Duodenal mucosa (tissue), 2 donors: ENCODE data around the gene DHX9.

Experiments used
- H3K27ac ChIP-seq: one replicate; pipeline ENCODE4 v1.7.0; 2013; ENCODE audit warnings: low read depth, low read length
- H3K27me3 ChIP-seq, 2 donors: one replicate each; pipeline ENCODE4 v1.7.0; 2013; ENCODE audit warnings: low read length in 2 of 2, control low read depth in 1 of 2; ENCODE audit not compliant: insufficient read depth in 2 of 2, control insufficient read depth in 1 of 2
- H3K36me3 ChIP-seq, 2 donors: one replicate each; pipeline ENCODE4 v1.7.0; 2013; ENCODE audit warnings: low read length in 2 of 2, control low read depth in 1 of 2; ENCODE audit not compliant: insufficient read depth in 2 of 2, control insufficient read depth in 1 of 2
- H3K4me1 ChIP-seq, 2 donors: one replicate each; pipeline ENCODE4 v1.7.0; 2013; ENCODE audit warnings: low read length in 2 of 2, control low read depth in 1 of 2; ENCODE audit not compliant: insufficient read depth in 2 of 2, control insufficient read depth in 1 of 2
- H3K4me3 ChIP-seq, 2 donors: one replicate each; pipeline ENCODE4 v1.7.0; 2013; ENCODE audit warnings: low read length in 2 of 2, low read depth in 1 of 2
- H3K9ac ChIP-seq, 2 donors: one replicate each; pipeline ENCODE4 v1.7.0; 2013; ENCODE audit warnings: low read length in 2 of 2, low read depth in 1 of 2
- H3K9me3 ChIP-seq, 2 donors: one replicate each; pipeline ENCODE4 v1.7.0; 2013; ENCODE audit warnings: low read length in 2 of 2, control low read depth in 1 of 2; ENCODE audit not compliant: control insufficient read depth in 1 of 2

The DHX9 gene

DNA sequence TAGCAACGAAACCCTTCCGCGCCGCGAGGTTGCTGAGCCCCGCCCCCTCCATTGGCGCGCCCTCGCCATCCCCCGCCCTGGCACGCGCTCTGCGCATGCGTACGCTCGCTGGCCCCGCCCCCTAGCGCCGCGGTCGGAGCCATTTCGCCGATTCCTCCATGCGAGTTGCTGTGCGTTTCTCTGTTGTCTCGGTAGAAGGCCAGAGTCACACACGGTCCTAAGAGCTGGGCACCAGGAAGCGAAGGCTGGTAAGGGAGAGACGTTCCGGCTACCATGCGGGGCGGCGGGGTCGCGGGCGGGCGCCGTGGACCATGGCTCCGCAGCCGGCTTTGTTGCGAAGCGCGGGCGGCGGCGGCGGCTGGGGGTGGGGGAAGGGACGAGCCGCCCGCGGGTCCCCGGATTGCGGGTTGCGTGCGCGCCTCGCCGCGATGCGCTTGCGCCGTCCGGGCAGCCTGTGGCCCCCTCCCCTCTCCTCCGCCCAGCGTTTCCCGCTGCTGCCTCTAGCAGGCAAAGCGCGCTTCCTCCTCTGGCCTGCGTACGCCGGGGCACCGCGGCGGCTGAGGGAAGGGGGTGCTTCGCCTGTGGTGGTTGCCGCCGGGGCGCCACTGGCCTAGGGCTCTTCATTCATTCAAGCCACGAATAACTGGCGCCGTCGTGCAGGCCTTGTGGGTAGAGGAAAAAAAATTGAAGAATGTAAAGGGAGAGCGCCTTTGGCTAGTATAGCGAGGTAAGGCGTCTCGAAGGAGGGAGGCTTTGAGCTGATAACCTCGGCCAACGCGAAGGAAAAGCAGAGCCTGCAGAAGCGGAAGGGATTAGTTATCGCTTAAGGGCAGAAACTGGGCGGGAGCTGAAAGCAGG lies at the start of gene DHX9:
DHX9 (plus strand) TSS at position 139 of the 858 bp plus-strand sequence. CDS start 3,220 bp downstream, outside the sequence.
- H3K9me3 ChIP-seq, result no peaks in the 10 kb centered on the region
- no peaks in the 10 kb centered on the region for H3K27me3 ChIP-seq
- peaks cover 25 to 30% of the 10 kb centered on the region in 2 donors for H3K4me1 ChIP-seq
- H3K36me3 ChIP-seq, result peaks cover 0 to 16% of the 10 kb centered on the region in 2 donors
- peak within 1 kb of the TSS; percentile 80 to 82 for H3K9ac ChIP-seq
- H3K27ac ChIP-seq, result peak within 1 kb of the TSS; percentile 96
- peak within 1 kb of the TSS; percentile 88 to 92 for H3K4me3 ChIP-seq

DNA sequence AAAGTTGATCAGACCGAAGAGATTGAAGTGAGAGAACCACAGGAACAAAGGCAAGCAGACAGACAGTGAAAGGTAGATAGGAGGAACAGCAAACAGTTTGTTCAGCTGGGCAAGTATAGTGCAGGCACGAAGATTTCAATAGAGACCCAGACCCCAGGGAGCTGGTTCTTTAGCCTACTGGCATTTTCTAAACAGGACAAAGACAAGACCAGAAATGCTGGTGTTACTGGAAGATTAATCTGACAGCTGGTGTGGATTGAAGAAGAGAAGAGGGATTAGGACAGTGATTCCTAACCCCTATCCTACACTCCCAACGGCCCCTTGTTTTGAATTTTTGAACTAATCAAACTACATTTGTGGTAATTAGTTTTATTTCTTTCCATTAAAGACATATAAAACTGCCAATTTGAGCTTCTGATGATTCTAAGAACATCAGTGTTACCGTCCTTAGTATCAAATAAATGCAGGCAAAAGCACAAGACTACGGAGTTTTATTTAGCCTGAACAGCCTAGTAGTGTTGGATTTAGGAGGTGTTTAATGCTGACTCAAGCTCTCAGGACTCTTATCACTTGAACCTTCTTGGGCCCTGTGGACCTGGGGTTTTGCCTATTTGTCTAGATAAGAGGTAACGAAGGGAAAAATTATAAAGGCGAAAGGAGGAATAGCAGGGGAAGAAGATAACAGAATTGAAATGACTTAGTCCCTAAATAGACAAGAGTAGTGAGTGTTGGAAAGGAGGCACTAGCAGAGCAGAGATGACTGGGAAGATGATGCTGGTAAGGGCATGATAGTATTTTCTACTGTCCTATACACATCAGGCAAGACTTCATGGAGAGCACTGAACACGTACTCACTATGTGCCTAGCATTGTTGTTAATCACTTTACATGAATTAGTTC lies 47.6 kb upstream of the DHX9 start:
- Histone ChIP-seq H3K27me3 (peaks cover 0 to 4% of the 10 kb centered on the region in 2 donors), H3K27ac (no peak overlapping the region), H3K9ac (no peak overlapping the region), H3K4me3 (no peak overlapping the region), H3K4me1 (peaks cover 3 to 11% of the 10 kb centered on the region in 2 donors), H3K36me3 (no peaks in the 10 kb centered on the region), H3K9me3 (no peaks in the 10 kb centered on the region)

DNA sequence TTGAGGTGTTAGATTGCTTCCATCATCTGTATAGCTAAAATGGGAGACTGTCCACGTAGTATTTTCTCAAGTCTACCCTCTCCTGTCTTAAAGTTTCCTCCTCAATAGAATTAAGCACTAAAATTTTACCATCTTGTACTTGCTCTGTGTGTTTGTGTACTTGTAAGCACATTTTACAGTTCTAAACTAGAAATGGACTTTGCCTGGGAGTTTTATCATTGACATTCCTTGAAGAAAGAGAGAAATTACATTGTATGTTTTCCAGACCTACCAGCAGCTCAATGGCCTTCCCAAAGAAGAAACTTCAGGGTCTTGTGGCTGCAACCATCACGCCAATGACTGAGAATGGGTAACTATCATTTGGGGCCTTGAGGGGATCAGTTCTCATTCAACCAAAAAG lies 45.1 kb upstream of the DHX9 start:
- Histone ChIP-seq H3K36me3 (no peaks in the 10 kb centered on the region), H3K27ac (no peak overlapping the region), H3K4me3 (no peak overlapping the region), H3K4me1 (peaks cover 3 to 11% of the 10 kb centered on the region in 2 donors), H3K27me3 (no peaks in the 10 kb centered on the region), H3K9me3 (no peaks in the 10 kb centered on the region), H3K9ac (no peak overlapping the region)

DNA sequence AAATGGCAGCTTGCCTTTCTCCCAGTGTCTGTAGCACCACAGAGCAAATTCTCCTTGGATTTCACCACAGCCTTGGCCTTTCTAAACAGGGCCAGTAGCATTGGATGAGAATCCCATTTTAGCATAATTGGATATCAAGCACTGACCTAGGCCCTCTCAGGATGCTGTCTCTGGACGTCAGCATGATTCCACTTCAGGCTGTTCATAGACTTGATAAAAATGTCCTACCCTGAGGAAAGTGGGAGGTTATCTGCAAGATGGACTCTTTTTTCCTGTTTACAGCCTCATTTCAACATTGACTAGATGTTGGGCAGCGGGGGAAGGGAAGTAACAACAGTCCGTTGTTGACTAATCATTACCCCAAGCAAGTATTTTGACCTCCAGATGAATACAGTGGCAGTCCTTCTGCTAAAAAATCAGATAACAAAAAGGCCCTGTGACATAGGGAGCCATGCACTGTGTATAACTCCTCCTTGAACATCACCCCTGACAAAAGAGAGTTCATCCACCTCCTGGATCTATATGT lies 44.4 kb upstream of the DHX9 start:
- Histone ChIP-seq H3K27me3 (no peaks in the 10 kb centered on the region), H3K4me1 (peaks cover 3 to 11% of the 10 kb centered on the region in 2 donors), H3K9ac (no peak overlapping the region), H3K4me3 (no peak overlapping the region), H3K36me3 (no peaks in the 10 kb centered on the region), H3K27ac (no peak overlapping the region), H3K9me3 (no peaks in the 10 kb centered on the region)

DNA sequence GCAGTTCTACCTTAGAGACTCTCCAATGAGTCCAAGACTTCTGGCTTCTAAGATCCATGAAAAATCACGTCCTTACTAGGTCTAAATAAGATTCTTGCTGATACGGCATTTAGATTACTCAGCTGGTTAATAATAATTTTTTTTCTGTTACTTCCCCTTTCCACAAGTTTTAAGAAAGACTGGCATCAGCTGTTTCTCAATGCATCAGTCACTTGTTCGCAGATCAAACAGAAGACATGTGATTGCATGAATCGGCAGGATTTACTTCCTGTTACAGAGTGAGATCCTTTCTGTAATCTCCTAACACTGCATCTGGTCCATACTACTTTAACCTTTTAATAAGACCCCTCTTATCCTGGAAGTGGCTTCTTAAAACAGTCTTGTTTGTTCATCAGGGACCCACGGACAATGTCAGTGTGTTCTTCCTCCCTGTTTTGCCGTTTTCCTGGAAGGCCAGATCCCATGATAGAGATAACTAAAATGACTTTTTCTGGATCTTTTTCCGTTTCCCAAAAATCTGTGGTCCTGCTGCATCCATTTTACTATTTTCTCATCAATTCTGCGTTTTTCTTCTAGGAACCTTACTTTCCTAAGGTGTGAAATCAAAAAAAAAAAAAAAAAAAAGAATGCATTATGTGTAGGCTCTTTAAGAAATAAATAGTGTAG lies 43.5 kb upstream of the DHX9 start:
- no peak overlapping the region for H3K9ac ChIP-seq
- H3K27ac ChIP-seq, result no peak overlapping the region
- H3K36me3 ChIP-seq, result no peaks in the 10 kb centered on the region
- no peak overlapping the region for H3K4me3 ChIP-seq
- H3K9me3 ChIP-seq, result no peaks in the 10 kb centered on the region
- peaks cover 3 to 11% of the 10 kb centered on the region in 2 donors for H3K4me1 ChIP-seq
- no peaks in the 10 kb centered on the region for H3K27me3 ChIP-seq

DNA sequence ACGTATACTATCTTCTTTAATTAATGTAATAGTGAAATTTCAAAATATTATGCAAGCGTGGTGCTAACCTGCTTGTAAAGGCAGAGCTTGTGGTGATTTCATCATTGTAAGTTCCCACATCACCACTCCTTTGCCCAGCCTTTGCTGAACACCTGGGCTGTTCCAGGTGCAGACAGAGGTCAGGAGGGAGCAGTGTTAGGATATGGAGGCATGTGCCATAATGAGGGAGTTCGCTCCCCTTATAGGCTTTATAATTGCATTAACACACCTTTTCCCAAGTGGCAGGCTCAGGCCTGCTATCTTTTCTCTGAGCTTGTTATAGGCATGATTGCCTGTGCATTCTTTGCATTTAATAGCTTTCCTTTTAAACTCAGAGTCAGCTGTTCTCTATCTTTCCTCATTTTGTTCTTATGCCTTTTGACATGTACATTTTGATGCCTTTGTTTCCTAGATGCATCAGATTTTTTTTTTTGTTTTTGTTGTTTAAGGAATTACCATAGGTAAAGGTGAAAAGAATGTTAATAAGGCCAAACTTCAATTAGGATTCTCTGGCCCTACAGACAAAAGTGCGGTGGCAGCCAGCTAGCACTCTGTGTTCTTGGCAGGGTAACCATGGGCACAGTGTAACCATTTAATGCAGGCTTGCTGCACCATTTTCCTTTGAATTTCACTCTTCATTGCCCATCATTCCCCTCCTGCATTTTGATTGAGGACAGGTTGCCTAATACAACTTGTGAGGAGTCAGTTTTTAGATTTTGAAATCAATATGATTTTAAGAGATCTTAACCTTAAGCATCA lies 36.9 kb upstream of the DHX9 start:
- no peak overlapping the region for H3K27ac ChIP-seq
- H3K4me3 ChIP-seq, result no peak overlapping the region
- H3K9ac ChIP-seq, result no peak overlapping the region
- H3K36me3 ChIP-seq, result peaks cover 0 to 2% of the 10 kb centered on the region in 2 donors
- H3K4me1 ChIP-seq, result no peaks in the 10 kb centered on the region
- no peaks in the 10 kb centered on the region for H3K9me3 ChIP-seq
- no peaks in the 10 kb centered on the region for H3K27me3 ChIP-seq

DNA sequence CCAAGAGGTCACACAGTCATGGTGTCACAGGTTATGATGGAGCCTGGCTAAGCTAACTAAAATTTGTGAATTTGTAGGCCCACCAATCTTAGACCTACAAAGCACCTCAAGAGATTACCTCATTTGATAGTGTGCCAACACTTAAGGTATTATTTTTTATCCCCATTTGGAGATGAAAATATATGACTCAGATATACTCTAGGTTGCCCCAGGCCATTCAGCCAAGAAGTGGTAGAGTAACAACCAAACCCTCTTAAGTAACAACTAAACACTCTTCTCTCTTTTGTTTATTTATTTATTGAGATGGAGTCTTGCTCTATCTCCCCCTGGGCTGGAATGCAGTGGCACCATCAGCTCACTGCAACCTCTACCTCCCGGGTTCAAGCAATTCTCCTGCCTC lies 35.3 kb upstream of the DHX9 start:
- Histone ChIP-seq H3K4me1 (no peaks in the 10 kb centered on the region), H3K27me3 (no peaks in the 10 kb centered on the region), H3K4me3 (no peak overlapping the region), H3K27ac (no peak overlapping the region), H3K36me3 (peaks cover 0 to 2% of the 10 kb centered on the region in 2 donors), H3K9me3 (no peaks in the 10 kb centered on the region), H3K9ac (no peak overlapping the region)

DNA sequence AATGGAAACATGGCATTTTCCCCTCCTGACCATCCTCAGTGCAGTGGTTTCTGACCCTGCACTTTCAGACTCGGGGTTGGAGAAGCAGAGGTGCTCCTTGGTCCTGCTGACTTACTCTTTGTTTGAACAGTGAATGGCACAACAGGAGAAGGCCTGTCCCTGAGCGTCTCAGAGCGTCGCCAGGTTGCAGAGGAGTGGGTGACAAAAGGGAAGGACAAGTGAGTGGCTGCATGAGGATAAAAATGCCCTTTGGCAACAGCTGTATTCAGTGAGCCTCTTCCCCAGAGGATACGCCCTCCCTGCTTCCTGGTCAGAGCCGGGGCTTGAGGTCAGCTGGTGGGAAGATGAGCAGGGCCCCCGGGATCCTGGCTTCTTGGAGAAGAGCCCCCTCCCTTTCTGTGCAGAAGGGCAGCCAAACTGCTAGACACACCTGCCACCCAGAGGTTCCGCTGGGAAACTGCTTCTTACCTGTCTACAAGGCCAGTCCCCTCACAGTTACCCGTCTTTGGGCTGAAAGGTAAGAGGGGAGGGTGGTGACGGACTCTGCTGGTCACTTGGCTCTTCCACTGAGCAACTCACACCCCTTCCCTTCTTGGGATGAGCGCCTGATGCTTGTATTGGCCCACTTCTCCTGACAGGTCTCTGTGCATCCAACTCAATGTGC lies 33.0 kb upstream of the DHX9 start:
- Histone ChIP-seq H3K36me3 (peaks cover 0 to 2% of the 10 kb centered on the region in 2 donors), H3K27me3 (no peaks in the 10 kb centered on the region), H3K27ac (no peak overlapping the region), H3K4me3 (no peak overlapping the region), H3K9me3 (no peaks in the 10 kb centered on the region), H3K4me1 (no peaks in the 10 kb centered on the region), H3K9ac (no peak overlapping the region)

DNA sequence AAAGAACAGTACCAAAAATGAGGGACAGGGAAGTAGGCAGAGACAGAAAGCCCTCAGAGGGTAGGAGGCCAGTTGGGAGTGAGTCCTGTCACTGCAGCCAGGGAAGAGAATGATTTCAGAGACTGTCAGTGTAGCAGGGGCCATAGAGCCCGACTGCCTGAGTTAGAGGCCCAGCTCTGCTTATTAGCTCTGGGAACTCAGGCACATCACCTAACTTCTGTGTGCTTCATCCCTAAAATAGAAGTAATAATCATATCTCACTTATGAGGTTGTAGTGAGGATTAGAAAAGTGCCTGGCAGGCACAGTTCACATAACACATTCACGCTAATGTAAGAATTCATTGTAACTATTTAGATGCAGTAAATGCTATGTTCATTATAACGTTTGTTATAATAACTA lies 31.2 kb upstream of the DHX9 start:
- Histone ChIP-seq H3K4me3 (no peak overlapping the region), H3K9ac (no peak overlapping the region), H3K27me3 (no peaks in the 10 kb centered on the region), H3K36me3 (peaks cover 2% of the 10 kb centered on the region in 2 donors), H3K4me1 (no peaks in the 10 kb centered on the region), H3K9me3 (no peaks in the 10 kb centered on the region), H3K27ac (no peak overlapping the region)
